ENCODE measurements around the gene SYT9. TPM values are rescaled to one million over a fixed set of nuclear protein-coding genes. Genes with fewer than 3 reads are reported as not detected.

Gene SYT9
- total and polyA plus RNA-seq, 4 donors, result 0.05 to 5.4 (median 2.6) TPM

GRCh38 chr11:7383406-7383805 lies 131.7 kb downstream of the SYT9 start:
- H3K36me3 ChIP-seq (ENCODE audit: control insufficient read depth in 4 of 4, insufficient read depth in 3 of 4, low read depth in 1 of 4, low read length in 3 of 4), result no peaks in the 10 kb centered on the region
- H3K27ac ChIP-seq (ENCODE audit: low read depth in 1 of 2, low read length in 2 of 2), result no peak overlapping the region
- no peaks in the 10 kb centered on the region for H3K4me1 ChIP-seq (ENCODE audit: control insufficient read depth in 4 of 4, insufficient read depth in 4 of 4, low read length in 3 of 4)
- no peak overlapping the region for H3K9ac ChIP-seq (ENCODE audit: low read depth in 1 of 2, low read length in 2 of 2)
- no peak overlapping the region for H3K4me3 ChIP-seq (ENCODE audit: low read depth in 1 of 3, low read length in 3 of 3)
- H3K27me3 ChIP-seq (ENCODE audit: control insufficient read depth in 4 of 4, insufficient read depth in 4 of 4, low read length in 3 of 4), result no peaks in the 10 kb centered on the region
- no peaks in the 10 kb centered on the region for H3K9me3 ChIP-seq (ENCODE audit: control insufficient read depth in 4 of 4, low read length in 3 of 4)
- no peak for TF ChIP-seq MAX (IDR thresholded peaks at IDR 0.05)
- TF ChIP-seq, protein P1, sequence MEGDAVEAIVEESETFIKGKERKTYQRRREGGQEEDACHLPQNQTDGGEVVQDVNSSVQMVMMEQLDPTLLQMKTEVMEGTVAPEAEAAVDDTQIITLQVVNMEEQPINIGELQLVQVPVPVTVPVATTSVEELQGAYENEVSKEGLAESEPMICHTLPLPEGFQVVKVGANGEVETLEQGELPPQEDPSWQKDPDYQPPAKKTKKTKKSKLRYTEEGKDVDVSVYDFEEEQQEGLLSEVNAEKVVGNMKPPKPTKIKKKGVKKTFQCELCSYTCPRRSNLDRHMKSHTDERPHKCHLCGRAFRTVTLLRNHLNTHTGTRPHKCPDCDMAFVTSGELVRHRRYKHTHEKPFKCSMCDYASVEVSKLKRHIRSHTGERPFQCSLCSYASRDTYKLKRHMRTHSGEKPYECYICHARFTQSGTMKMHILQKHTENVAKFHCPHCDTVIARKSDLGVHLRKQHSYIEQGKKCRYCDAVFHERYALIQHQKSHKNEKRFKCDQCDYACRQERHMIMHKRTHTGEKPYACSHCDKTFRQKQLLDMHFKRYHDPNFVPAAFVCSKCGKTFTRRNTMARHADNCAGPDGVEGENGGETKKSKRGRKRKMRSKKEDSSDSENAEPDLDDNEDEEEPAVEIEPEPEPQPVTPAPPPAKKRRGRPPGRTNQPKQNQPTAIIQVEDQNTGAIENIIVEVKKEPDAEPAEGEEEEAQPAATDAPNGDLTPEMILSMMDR (IDR thresholded peaks at IDR 0.05; ENCODE audit: low read depth, low read length, missing input control), result no peak
- no peak for TF ChIP-seq RXRA (IDR thresholded peaks at IDR 0.05)
- no peak for TF ChIP-seq ZBTB33 (IDR thresholded peaks at IDR 0.05)
- TF ChIP-seq EGR1 (IDR thresholded peaks at IDR 0.05; ENCODE audit: low read depth in 2 of 2), result no peak
- TF ChIP-seq GABPA (IDR thresholded peaks at IDR 0.05 in 1 of 2, conservative IDR thresholded peaks at IDR 0.05 in 1 of 2), result no peak
- TF ChIP-seq HNF4A (conservative IDR thresholded peaks at IDR 0.05), result no peak
- TF ChIP-seq TAF1 (conservative IDR thresholded peaks at IDR 0.05), result no peak
- no peak for TF ChIP-seq JUND (IDR thresholded peaks at IDR 0.05)
- 76% methylated on average over 4 of the region's 4 CpGs for WGBS
- DNase-seq (ENCODE audit: low spot score), result no peak

DNA sequence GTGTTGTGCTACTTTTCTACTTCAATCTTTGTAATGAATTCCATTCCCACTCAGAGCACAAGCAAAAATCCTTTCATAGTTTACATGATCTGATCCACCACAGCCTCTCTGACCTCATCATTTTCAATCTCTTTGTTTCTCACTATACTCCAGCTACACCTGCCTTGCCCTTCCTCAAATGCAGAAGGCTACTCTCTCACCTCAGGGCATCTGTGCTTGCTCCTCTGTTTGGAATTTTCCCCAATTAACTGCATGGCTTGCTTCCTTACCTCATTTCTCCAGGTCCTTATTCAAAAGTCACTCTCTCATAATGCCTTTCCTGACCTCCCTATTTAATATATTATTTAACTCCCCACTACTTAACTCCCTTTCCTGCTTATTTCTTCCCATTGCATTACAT lies 133.0 kb downstream of the SYT9 start:
- no peak overlapping the region for H3K9ac ChIP-seq (ENCODE audit: low read depth in 1 of 2, low read length in 2 of 2)
- no peak for DNase-seq (ENCODE audit: low spot score)
- no peaks in the 10 kb centered on the region for H3K27me3 ChIP-seq (ENCODE audit: control insufficient read depth in 4 of 4, insufficient read depth in 4 of 4, low read length in 3 of 4)
- no peak overlapping the region for H3K4me3 ChIP-seq (ENCODE audit: low read depth in 1 of 3, low read length in 3 of 3)
- H3K36me3 ChIP-seq (ENCODE audit: control insufficient read depth in 4 of 4, insufficient read depth in 3 of 4, low read depth in 1 of 4, low read length in 3 of 4), result no peaks in the 10 kb centered on the region
- H3K27ac ChIP-seq (ENCODE audit: low read depth in 1 of 2, low read length in 2 of 2), result no peak overlapping the region
- H3K4me1 ChIP-seq (ENCODE audit: control insufficient read depth in 4 of 4, insufficient read depth in 4 of 4, low read length in 3 of 4), result no peaks in the 10 kb centered on the region
- TF ChIP-seq ZBTB33 (IDR thresholded peaks at IDR 0.05) (no peak), RAD21 (IDR thresholded peaks at IDR 0.05) (no peak), NR2F2 (IDR thresholded peaks at IDR 0.05) (no peak), HNF4G (IDR thresholded peaks at IDR 0.05) (no peak), JUND (IDR thresholded peaks at IDR 0.05) (no peak), TAF1 (conservative IDR thresholded peaks at IDR 0.05) (no peak), HNF4A (conservative IDR thresholded peaks at IDR 0.05) (no peak), MAX (IDR thresholded peaks at IDR 0.05) (no peak)
- no peaks in the 10 kb centered on the region for H3K9me3 ChIP-seq (ENCODE audit: control insufficient read depth in 4 of 4, low read length in 3 of 4)

All from liver (tissue), 9 donors.